GM19193 (cell line): ENCODE results near the gene PATJ.

Experiments
- POLR2A ChIP-seq: IDR thresholded peaks from 4 replicates; pipeline ENCODE4 v1.6.1; 2011; ENCODE audit not compliant: insufficient read depth, insufficient read length; ENCODE audit errors: extremely low read depth

The PATJ gene

GRCh38 chr1:61910035-61910434 is 167.8 kb downstream of the PATJ start:
- no peak for TF ChIP-seq POLR2A

DNA sequence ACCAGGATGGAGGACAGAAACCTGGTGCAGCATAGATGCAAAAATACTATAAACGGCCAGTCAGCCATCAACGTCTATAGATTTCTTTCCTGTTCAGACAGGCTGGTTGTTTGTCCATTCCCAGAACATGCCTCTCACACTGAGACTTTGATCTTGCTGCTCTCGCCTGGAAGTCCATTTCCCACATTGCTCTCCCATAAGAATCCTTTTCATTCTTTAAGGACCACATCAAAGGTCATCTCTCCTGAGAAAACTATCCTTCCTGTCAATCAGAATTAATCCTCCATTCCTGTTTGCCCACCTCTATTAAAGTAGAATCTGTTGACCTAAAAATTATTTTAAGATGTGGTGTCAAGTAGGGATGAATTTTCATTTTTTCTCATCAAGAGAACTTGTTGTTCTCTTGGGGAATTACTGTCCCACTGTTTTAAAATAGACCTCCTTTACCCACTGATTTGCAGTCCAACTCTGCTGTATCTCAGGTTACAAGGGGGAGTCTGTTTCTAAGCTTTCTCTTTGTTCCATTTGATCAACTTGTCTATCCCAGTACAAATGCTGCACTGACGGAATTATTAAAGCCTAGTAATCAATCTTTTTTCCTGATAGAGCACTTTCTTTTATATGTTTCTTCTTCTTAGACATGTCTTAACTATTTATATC is 172.7 kb downstream of the PATJ start:
- no peak for TF ChIP-seq POLR2A

DNA sequence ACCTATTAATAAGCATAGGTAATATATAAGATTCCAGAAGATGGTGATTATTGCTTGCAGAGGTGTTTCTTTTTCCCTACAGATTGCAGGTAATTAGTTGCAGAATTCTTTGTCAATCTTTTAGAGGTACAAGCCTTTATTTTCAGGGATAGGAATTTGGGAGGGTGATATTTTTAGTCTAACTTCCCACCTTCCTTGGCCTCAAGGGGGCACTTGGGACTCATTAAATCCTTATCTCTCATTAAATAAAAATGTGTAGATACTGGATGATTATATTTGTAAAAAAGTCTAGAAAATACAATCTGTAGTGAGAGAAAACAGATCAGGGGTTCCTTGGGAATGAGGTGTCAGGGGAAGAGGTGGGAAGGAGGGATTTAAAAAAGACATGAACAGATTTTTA is 179.2 kb downstream of the PATJ start:
- TF ChIP-seq POLR2A: no peak

GRCh38 chr1:61922950-61923480 is 180.7 kb downstream of the PATJ start:
- no peak for TF ChIP-seq POLR2A

DNA sequence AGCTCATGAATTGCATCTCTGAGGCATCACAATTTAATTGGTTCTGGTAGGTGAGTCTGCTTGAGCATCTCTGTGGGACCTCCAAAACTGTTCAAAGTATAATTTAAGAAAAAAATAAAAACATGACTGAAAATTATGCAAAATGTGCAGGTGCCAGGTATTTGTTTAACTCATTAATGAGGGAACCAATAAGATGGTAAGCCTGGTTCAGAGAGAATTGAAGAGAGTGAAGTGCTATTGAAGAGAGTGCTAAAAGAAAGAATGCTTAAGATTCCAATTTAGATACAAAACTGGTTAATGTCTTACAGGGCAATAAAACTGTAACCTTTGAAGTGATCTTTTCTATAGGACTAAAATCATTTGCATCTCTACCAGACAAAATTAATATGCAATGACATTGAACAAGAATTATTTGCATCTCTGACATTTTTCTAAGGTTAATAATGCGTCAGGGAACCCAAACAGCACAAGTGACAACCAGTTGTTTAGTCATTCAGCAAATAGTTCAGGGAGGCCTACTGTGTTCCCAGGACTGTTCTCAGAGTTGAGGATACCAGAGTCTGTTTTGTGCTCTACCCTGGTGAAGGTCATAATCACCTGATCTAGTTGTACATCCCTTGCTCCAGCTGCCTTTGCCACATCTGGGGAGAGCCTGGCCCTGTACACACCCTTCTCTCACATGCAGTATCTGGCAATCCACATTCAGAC is 183.5 kb downstream of the PATJ start:
- no peak for TF ChIP-seq POLR2A

- TF ChIP-seq POLR2A: no peak
Observed at GRCh38 chr1:61926597-61926996, 184.3 kb downstream of the PATJ start.

DNA sequence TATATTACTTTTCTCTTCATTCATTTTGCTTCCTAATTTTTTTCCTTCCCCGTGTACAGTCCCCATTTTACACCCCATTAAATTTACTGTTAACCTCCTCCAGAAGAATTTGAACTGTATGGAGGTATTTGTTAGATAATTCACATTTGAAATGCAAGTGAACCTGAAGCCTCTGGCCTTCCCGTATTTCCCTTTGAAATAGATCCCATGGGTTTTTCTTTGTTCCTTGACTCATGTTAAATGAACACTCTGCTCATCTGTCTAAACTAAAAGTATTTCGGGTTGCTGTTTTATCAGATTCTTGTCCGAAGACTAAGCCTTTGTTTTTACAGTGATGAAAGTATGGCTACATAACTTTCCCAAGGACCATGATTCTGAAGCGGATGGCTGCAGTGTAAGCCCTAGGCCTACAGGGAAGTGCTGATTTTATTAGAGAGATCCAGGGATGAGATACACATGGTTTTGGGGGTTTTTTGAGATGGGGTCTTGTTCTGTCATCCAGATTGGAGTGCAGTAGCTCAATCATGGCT is 187.9 kb downstream of the PATJ start:
- TF ChIP-seq POLR2A: no peak

GRCh38 chr1:61931587-61932279 is 189.5 kb downstream of the PATJ start:
- no peak for TF ChIP-seq POLR2A

- TF ChIP-seq POLR2A: no peak
Observed at GRCh38 chr1:61935516-61935915, 193.2 kb downstream of the PATJ start.

DNA sequence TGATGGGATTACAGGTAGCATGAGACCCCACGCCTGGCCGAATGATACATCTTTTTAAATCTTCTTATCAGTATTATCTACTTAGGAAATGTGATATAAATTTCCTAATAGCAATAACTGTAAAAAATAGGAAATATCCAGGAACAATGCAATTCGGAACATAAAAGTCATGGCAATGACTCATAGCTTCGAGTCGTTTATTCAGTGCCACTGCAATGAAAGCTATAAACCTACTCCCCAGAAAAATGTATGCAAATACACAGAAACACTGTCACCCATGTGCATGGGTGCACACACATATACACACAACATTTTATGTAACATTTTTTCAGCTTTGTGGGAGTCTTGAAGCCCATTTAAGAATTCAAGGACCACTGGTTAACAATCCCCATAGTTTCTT is 194.6 kb downstream of the PATJ start:
- no peak for TF ChIP-seq POLR2A

- no peak for TF ChIP-seq POLR2A
Observed at GRCh38 chr1:61941794-61942193, 199.5 kb downstream of the PATJ start.

- no peak for TF ChIP-seq POLR2A
Observed at GRCh38 chr1:61942856-61943255, 200.6 kb downstream of the PATJ start.

GRCh38 chr1:61950418-61950817 is 208.1 kb downstream of the PATJ start:
- no peak for TF ChIP-seq POLR2A

DNA sequence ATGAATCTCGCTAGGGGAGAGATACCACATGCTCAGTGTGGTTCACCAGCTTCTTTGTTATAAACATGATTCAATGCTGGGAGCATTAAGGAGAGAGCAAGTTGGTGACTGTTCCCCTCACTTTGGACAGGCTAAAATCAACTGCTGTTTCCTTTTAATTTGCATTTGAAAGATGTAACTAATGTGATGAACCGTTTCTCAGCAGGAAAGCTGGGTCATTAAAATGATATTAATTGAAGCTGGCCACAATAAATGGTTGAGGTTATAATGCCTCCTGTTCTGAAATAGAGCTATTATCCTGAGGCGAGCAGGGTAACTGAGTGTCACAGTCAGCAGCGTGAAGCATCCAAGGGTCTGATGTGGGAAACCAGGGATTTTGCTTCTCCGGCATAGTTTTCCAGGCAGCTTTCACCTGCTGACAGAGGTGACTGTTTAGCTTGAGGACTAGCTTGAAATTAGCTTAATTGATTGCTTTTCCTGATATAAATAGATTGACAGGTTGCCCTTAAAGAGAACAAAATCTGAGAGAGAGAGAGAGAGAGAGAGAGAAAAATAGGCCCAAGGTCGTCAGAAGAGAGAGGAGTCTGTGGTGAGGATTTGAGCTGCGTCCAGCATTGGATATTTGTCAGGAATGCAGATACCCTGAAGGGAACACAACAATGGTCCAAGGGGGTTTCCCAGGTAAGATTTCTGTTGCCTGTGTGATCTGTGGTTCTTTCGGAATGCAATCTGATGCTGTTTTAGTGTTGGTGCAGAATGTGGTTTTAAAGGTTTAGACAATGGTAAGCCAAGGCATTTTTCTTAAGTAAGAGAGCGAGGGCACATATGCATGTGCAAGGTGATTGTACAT is 209.7 kb downstream of the PATJ start:
- TF ChIP-seq POLR2A: no peak
